Uterus (tissue), 2 donors: ENCODE results near the gene CTDSP2.

Experiments
- POLR2A ChIP-seq, 2 donors: fragments of 450-650 bp; IDR thresholded peaks; one replicate each; pipeline ENCODE4 v1.6.1; 2016; ENCODE audit warnings: antibody characterized with exemption in 2 of 2, mild to moderate bottlenecking in 1 of 2, moderate library complexity in 1 of 2
- TF ChIP-seq, protein P1 (sequence below), 4 experiments: fragments of 200-600 bp in 2 of 4; fragments of 450-650 bp in 2 of 4; sonication (generic) in 2 of 4; IDR thresholded peaks; one replicate each; pipeline ENCODE4 v1.5.1; 2016 to 2019; ENCODE audit warnings: antibody characterized with exemption in 4 of 4, mild to moderate bottlenecking in 2 of 4, moderate library complexity in 1 of 4

DNA sequence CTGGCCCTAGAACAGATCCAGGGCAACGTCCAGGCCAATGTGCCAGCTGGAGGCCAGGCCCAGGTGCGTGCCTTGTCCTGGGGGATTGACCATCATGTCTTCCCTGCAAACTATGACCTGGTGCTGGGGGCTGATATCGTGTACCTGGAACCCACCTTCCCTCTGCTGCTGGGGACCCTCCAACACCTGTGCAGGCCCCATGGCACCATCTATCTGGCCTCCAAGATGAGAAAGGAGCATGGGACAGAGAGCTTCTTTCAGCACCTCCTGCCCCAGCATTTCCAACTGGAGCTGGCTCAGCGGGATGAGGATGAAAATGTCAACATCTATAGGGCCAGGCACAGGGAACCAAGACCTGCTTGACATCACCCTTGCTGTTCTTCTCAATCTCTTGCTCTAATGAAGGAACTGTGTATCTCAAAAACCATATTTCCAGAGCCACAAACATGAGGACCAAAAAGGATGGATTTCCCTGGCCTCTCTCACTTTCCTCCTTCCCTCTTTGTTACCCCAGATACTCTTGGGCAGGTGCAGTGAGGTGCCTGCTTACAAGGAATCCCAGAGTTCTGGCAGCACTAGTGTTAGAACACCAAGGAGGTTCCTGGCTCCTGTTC lies 66.1 kb downstream of the CTDSP2 start:
- TF ChIP-seq, protein P1, sequence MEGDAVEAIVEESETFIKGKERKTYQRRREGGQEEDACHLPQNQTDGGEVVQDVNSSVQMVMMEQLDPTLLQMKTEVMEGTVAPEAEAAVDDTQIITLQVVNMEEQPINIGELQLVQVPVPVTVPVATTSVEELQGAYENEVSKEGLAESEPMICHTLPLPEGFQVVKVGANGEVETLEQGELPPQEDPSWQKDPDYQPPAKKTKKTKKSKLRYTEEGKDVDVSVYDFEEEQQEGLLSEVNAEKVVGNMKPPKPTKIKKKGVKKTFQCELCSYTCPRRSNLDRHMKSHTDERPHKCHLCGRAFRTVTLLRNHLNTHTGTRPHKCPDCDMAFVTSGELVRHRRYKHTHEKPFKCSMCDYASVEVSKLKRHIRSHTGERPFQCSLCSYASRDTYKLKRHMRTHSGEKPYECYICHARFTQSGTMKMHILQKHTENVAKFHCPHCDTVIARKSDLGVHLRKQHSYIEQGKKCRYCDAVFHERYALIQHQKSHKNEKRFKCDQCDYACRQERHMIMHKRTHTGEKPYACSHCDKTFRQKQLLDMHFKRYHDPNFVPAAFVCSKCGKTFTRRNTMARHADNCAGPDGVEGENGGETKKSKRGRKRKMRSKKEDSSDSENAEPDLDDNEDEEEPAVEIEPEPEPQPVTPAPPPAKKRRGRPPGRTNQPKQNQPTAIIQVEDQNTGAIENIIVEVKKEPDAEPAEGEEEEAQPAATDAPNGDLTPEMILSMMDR (IDR thresholded peaks at IDR 0.05): no peak
- no peak for TF ChIP-seq POLR2A (IDR thresholded peaks at IDR 0.05)
